ENCODE data around the gene ZBTB44.

The ZBTB44 gene

GRCh38 chr11:130188047-130188446, 126.7 kb downstream of the ZBTB44 start:
- FAIRE-seq: no peak
- TF ChIP-seq TAF1 (IDR thresholded peaks at IDR 0.05; ENCODE audit: borderline replicate concordance, low read depth, low read length): no peak
- TF ChIP-seq POLR2A (IDR thresholded peaks at IDR 0.05; ENCODE audit: low read depth, low read length): no peak
- no peak for TF ChIP-seq POLR2AphosphoS5 (IDR thresholded peaks at IDR 0.05; ENCODE audit: low read depth, low read length)

GRCh38 chr11:130187096-130187495, 127.6 kb downstream of the ZBTB44 start:
- no peak for TF ChIP-seq TAF1 (IDR thresholded peaks at IDR 0.05; ENCODE audit: borderline replicate concordance, low read depth, low read length)
- no peak for TF ChIP-seq POLR2A (IDR thresholded peaks at IDR 0.05; ENCODE audit: low read depth, low read length)
- TF ChIP-seq POLR2AphosphoS5 (IDR thresholded peaks at IDR 0.05; ENCODE audit: low read depth, low read length): no peak
- no peak for FAIRE-seq

More at GRCh38 chr11:130188047-130188446, 126.7 kb downstream of the ZBTB44 start:
- no peak for DNase-seq (ENCODE audit: insufficient read length)

GRCh38 chr11:130183878-130184610, 130.7 kb downstream of the ZBTB44 start:
- FAIRE-seq: no peak
- no peak for DNase-seq (ENCODE audit: insufficient read length)
- TF ChIP-seq POLR2A (IDR thresholded peaks at IDR 0.05; ENCODE audit: low read depth, low read length): no peak
- no peak for TF ChIP-seq TAF1 (IDR thresholded peaks at IDR 0.05; ENCODE audit: borderline replicate concordance, low read depth, low read length)
- no peak for TF ChIP-seq POLR2AphosphoS5 (IDR thresholded peaks at IDR 0.05; ENCODE audit: low read depth, low read length)

More at GRCh38 chr11:130187096-130187495, 127.6 kb downstream of the ZBTB44 start:
- DNase-seq (ENCODE audit: insufficient read length): no peak

GRCh38 chr11:130181295-130182272, 133.1 kb downstream of the ZBTB44 start:
- no peak for FAIRE-seq
- no peak for TF ChIP-seq TAF1 (IDR thresholded peaks at IDR 0.05; ENCODE audit: borderline replicate concordance, low read depth, low read length)
- no peak for TF ChIP-seq POLR2AphosphoS5 (IDR thresholded peaks at IDR 0.05; ENCODE audit: low read depth, low read length)
- TF ChIP-seq POLR2A (IDR thresholded peaks at IDR 0.05; ENCODE audit: low read depth, low read length): no peak
- DNase-seq (ENCODE audit: insufficient read length): no peak

- TF ChIP-seq TAF1 (IDR thresholded peaks at IDR 0.05; ENCODE audit: borderline replicate concordance, low read depth, low read length) (no peak), POLR2AphosphoS5 (IDR thresholded peaks at IDR 0.05; ENCODE audit: low read depth, low read length) (no peak), POLR2A (IDR thresholded peaks at IDR 0.05; ENCODE audit: low read depth, low read length) (no peak)
- DNase-seq (ENCODE audit: insufficient read length) (no peak), FAIRE-seq (no peak)
Measured at GRCh38 chr11:130180896-130181294, 133.8 kb downstream of the ZBTB44 start.

GRCh38 chr11:130180491-130180890, 134.2 kb downstream of the ZBTB44 start:
- FAIRE-seq (no peak), DNase-seq (ENCODE audit: insufficient read length) (no peak)
- TF ChIP-seq POLR2A (IDR thresholded peaks at IDR 0.05; ENCODE audit: low read depth, low read length) (no peak), TAF1 (IDR thresholded peaks at IDR 0.05; ENCODE audit: borderline replicate concordance, low read depth, low read length) (no peak), POLR2AphosphoS5 (IDR thresholded peaks at IDR 0.05; ENCODE audit: low read depth, low read length) (no peak)

GRCh38 chr11:130179396-130180306, 135.1 kb downstream of the ZBTB44 start:
- TF ChIP-seq POLR2AphosphoS5 (IDR thresholded peaks at IDR 0.05; ENCODE audit: low read depth, low read length) (no peak), TAF1 (IDR thresholded peaks at IDR 0.05; ENCODE audit: borderline replicate concordance, low read depth, low read length) (no peak), POLR2A (IDR thresholded peaks at IDR 0.05; ENCODE audit: low read depth, low read length) (no peak)
- FAIRE-seq (no peak), DNase-seq (ENCODE audit: insufficient read length) (no peak)

GRCh38 chr11:130178441-130179339, 136.0 kb downstream of the ZBTB44 start:
- DNase-seq (ENCODE audit: insufficient read length) (no peak), FAIRE-seq (no peak)
- TF ChIP-seq TAF1 (IDR thresholded peaks at IDR 0.05; ENCODE audit: borderline replicate concordance, low read depth, low read length): no peak
- no peak for TF ChIP-seq POLR2AphosphoS5 (IDR thresholded peaks at IDR 0.05; ENCODE audit: low read depth, low read length)
- no peak for TF ChIP-seq POLR2A (IDR thresholded peaks at IDR 0.05; ENCODE audit: low read depth, low read length)

- no peak for TF ChIP-seq POLR2A (IDR thresholded peaks at IDR 0.05; ENCODE audit: low read depth, low read length)
- TF ChIP-seq TAF1 (IDR thresholded peaks at IDR 0.05; ENCODE audit: borderline replicate concordance, low read depth, low read length): no peak
- TF ChIP-seq POLR2AphosphoS5 (IDR thresholded peaks at IDR 0.05; ENCODE audit: low read depth, low read length): no peak
- DNase-seq (ENCODE audit: insufficient read length): no peak
- no peak for FAIRE-seq
Measured at GRCh38 chr11:130177782-130178181, 136.9 kb downstream of the ZBTB44 start.

All from GM12892 (cell line).